ENCODE data around the gene CADM1.

CADM1 gene

GRCh38 chr11:115134926-115135325, 369.3 kb downstream of the CADM1 start:
- DNase-seq = no peak

GRCh38 chr11:115133475-115134209, 370.6 kb downstream of the CADM1 start:
- no peak for DNase-seq

DNA sequence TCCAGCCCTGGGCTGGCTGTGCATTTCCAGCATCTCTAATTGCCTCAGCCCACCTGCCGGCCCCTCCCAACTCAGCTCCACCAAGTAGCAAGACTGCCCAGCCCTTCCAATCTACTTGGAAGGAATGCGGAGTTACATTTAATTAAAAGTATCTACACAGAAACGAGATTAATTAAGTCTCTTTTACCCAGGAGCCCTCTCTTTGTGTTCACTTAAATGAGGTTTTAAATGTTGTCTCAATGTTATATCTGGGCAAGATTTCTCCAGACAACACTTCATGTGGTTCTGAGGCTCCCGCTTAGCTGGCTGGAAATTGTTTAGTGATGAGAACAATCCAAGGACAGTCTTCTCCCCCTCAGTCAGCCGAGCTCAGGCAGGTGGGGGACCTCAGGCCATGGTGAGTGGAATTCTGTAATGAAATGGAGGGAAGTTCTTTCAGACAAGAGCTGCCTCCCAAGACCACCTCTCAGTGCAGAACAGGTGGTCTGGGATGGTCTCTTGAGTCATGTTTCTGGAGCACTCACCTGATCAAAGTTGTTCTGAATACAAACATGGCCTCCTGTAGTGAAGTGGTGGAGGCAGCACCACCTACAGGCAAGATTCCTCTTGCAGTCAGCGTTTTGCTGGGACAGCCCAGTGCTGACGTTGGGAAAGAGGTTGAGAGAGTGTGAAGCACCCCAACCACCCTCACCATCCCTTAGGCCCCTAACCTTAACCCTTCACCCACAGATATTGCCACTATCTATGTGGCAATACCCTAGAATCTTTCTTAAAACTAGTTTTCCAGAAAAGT, 371.6 kb downstream of the CADM1 start:
- DNase-seq = no peak

DNA sequence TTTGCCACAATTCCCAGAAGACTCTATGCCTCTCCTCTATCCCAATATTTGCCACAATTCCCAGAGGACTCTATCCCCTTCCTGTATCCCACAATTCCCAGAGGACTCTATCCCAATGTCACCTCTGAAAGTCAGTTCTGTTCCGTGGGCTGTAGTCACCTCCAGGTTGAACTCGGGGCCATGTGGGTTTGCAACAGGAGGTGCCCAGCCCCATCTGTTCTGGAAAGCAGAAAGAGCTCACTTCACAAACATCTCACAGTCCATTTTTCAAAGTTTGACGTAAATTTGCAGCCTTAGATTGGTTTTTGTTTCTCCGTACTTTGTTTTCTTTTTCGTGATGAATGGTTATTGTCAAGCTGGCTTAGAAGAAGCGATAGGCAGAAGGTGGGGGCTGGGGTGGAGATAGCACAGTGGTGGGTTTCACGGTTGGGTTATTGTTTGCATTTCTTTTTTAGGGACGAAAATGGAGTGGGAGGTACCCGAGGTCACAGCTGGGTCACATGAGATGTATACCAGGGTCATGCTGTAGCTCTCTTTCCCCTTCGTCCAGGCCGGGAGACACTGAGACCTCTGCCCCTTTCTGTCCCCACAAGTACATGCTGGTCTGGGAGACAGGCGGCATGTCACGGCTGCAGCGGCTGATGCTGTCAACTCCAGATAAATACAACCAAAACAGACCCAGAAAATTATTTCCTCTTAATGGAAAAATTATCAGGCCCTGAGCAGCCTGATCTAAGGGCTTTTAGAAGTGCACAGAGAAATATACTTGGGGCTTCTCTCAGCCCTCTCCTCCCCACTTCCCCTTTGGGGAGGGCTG, 374.5 kb downstream of the CADM1 start:
- no peak for DNase-seq

DNA sequence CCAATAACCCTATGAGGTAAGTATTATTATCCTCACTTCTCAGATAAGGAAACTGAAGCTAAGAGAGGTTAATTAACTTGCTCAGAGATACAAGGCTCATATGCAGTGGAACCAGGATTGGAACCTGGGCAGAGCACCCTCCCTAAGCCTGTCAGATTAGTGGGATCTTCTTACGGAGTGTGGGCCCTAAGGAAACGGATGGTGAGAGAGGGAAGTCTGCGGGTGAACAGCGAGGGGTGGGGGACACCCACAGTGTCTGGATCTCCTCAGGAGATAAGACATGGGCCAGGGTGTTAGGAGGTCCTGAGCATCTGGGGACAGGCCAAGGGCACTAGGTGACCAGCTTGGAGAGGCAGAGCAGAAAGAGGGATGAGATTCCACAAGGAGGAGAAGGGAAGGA, 376.0 kb downstream of the CADM1 start:
- DNase-seq = no peak

DNA sequence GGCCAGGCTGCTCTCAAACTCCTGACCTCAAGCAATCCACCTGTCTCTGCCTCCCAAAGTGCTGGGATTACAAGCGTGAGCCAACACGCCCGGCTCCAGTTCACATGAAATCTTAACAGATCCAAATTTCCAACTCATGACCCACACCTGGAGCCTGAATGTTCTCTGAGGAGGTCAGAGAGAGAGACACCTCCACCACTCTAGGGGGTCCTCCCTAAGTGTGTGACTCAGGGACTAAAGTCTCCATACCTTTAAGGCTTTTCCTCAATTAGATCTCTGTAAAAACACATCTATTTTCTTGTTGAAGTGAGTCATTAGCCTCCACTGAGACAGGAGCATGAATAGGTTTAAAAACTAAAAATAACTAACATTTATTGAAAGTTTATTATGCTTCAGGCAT, 376.4 kb downstream of the CADM1 start:
- DNase-seq = no peak

DNA sequence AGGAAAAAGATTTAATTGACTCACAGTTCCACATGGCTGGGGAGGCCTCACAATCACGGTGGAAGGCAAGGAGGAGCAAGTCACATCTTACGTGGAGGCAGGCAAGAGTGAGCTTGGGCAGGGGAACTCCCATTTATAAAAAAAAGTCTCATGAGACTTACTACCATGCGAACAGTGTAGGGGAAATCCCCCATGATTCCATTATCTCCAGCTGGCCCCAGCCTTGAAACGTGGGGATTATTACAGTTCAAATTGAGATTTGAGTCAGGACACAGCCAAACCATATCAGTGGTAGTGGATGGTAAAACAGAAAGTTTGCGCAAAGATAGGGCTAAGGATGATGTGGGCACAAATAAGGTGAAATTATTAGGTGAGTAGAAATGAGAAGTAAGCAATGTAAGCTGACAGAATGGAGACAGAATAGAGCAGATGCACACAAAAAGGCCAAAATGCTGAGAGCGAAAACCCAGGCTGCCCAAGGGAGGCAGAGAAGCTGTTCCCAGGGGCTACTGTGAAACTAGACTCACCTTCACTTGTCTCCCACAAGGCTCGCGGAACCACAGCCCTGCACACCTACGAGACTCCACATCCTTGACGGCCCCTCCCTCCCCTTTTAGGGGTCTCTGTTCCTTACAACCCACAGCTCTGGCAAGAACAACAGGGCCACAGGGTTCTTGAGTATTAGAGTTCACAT, 377.6 kb downstream of the CADM1 start:
- no peak for DNase-seq

DNA sequence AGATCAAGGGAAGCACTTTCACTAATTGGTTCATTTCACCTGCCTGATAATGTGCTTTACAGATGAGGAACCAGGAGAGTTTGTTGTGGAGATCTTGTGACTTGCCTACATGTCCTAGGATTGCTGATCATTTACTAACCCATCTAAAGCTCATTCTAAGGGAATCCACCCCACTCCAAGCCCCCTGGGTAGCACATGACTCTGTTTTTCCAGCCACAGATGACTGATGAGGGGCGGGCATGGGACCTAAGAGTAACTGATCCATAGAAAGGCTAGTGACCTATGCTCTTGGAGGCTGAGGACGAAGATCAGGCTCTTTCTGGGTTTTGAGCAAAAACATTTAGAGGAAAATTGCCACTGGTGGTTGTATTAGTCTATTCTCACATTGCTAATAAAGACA, 378.1 kb downstream of the CADM1 start:
- DNase-seq = no peak

DNA sequence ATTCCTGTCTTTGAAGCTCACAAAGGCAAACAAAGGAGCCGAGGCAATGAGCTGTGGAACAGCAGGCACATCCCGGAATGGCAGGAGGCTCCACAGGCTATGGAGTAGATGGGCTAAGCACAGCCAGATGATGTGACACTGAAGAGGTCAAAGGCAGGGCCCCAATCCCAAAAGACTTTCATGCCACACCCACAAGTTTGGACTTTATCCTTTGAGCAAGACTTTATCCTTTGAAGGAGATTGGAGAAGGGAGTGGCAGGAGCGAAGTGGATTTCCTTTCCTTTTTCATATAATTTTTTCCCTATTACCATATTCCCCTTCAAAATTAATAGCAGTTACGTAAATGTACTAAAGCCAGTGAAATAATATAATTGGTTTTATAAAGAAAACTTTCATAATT, 379.4 kb downstream of the CADM1 start:
- DNase-seq = no peak

DNA sequence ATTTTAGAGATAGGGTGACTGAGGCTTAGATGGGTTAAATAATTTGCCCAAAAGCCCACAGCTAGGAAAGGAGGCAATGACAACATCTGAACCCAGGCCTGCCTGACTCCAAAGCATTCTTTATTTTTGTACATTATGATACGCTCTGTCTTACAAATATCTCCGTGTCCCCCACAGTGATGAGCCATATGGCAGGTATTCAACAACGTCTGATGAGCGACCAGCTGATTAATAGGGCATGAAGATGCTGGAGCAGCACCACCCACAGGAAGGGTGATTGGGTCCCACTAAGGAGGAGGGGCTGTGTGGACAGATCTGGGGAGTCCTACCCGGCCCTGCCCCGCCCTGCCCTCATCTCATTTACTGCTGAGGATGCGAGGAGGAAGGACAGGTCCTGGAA, 380.6 kb downstream of the CADM1 start:
- DNase-seq = no peak

DNA sequence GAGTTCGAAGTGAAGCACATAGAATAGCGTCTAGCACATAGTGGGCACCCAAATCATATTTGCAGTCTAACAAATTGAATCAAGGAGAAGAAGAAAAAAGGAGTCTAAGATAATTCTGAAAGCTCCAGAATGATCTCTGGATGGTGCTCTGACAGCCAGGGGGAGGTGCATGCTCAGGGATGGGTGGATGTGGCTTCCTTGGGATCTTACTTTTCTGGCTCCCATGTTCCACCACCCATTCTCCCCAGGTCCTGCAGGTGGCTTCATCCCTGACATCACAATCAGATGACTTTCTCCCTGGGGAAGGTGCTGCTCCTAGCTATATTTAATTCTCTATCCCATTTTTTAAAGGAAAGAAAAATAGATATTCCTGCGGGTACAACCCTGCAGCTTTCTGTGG, 381.9 kb downstream of the CADM1 start:
- no peak for DNase-seq

Data from activated gamma-delta T cell (primary cell).